Heart right ventricle (tissue), 16 donors: Measurements from ENCODE around the gene PKNOX2. TPM values are rescaled to one million over a fixed set of nuclear protein-coding genes. Genes with fewer than 3 reads are reported as not detected.
A peak's percentile ranks its signal among the peaks of the same experiment; 100 is the strongest.

Experiments
- ATAC-seq, 8 donors: fragments of 200-7000 bp; cut with Tn5 transposase; one replicate each; pipeline ENCODE4 v1.9.1; 2020; ENCODE audit warnings: mild to moderate bottlenecking in 8 of 8, moderate library complexity in 8 of 8, moderate number of reproducible peaks in 1 of 8
- DNase-seq, 2 donors: peaks; one replicate each; pipeline ENCODE4 v3.0.0-alpha.2; 2020
- H3K27ac ChIP-seq, 10 donors: fragments of 200-600 bp; sonication (generic) in 2 of 10; one replicate each; pipeline versions ENCODE4 v1.5.0 to v1.8.0; 2020 to 2022; ENCODE audit warnings: mild to moderate bottlenecking in 3 of 10
- H3K27me3 ChIP-seq, 7 donors: fragments of 200-600 bp; one replicate each; pipeline ENCODE4 v1.8.0; 2021 to 2022; ENCODE audit warnings: mild to moderate bottlenecking in 2 of 7
- H3K36me3 ChIP-seq, 9 donors: fragments of 200-600 bp; sonication (generic) in 1 of 9; one replicate each; pipeline versions ENCODE4 v1.5.0 to v1.8.0; 2020 to 2022; ENCODE audit warnings: mild to moderate bottlenecking in 2 of 9
- H3K4me1 ChIP-seq, 9 donors: fragments of 200-600 bp; sonication (generic) in 1 of 9; one replicate each; pipeline versions ENCODE4 v1.5.0 to v1.8.0; 2020 to 2022; ENCODE audit warnings: mild to moderate bottlenecking in 4 of 9
- H3K4me3 ChIP-seq, 10 donors: fragments of 200-600 bp; sonication (generic) in 2 of 10; one replicate each; pipeline versions ENCODE4 v1.5.0 to v1.8.0; 2020 to 2022; ENCODE audit warnings: mild to moderate bottlenecking in 7 of 10, moderate library complexity in 2 of 10
- H3K9me3 ChIP-seq, 11 donors: fragments of 200-600 bp in 10 of 11; sonication (generic) in 2 of 11; one replicate each; pipeline versions ENCODE4 v1.5.0 to v1.8.0; 2013 to 2022; ENCODE audit warnings: mild to moderate bottlenecking in 2 of 11, control low read depth in 1 of 11, moderate library complexity in 1 of 11
- CTCF ChIP-seq, 9 donors: fragments of 200-600 bp; sonication (generic) in 2 of 9; IDR thresholded peaks; one replicate each; pipeline versions ENCODE4 v1.5.0 to v1.8.0; 2021 to 2022; ENCODE audit warnings: antibody characterized with exemption in 9 of 9, mild to moderate bottlenecking in 5 of 9, moderate library complexity in 1 of 9
- WGBS, 2 donors: extraction: QIAGEN DNeasy Blood & Tissue Kit; methylation state at CpG; one replicate each; pipeline ENCODE4 v1.1.7; 2013; ENCODE audit warnings: inconsistent platforms in 1 of 2; 5-methylcytosine and 5-hydroxymethylcytosine counted together
- intact Hi-C, 10 donors: fragments of 100-400 bp; cut with DNase I; formaldehyde crosslinking; loops; one replicate each; pipeline versions ENCODE4 v1.11.1 to v1.14.2; 2022
- polyA plus RNA-seq, 2 donors: library from polyadenylated mRNA; stranded (reverse); fragments of 200-250 nt; gene quantifications; one replicate each; pipeline ENCODE4 v1.2.3, GENCODE V29; 2013
- total RNA-seq, 10 donors: library from RNA; stranded (reverse); fragmentation: NEBNext Ultra II Directional in 3 of 10; extraction: Animal tissue kit (Norgen Biotek cat#: 25700) in 3 of 10; gene quantifications; one replicate each; pipeline versions ENCODE4 v1.2.1 to v1.2.4, GENCODE V29; 2021 to 2023
- donor health status: Arrhythmogenic right ventricular cardiomyopathy.
- donor health status: ischemic (EF 13 %, LVEDD 7.1; RV severe dilation, severe dysfunction).
- donor health status: healthy with polysubstance abuse.
- donor health status: DM: no; HTN: yes; CAD: no.
- donor health status: DM: no; HTN: no; CAD: no.
- donor health status: ischemic (EF 25% LVEDD 6.9; RV normal size, moderate dysfunction).
- donor health status: ischemic (EF 25% LVEDD 5.7; RV mildly dilated, moderate dysfunction).
- donor health status: healthy.
- donor health status: DM: yes; HTN: yes; CAD: no.
- donor health status: Ischemic cardiomyopathy.
- donor health status: ischemic (EF 35%, LVEDD 5.7; RV mildly dilated, moderate dysfunction).
- donor health status: nonischemic (EF 11% LVEDD 7.7; RV severe dilation, severe dysfunction).
- donor health status: DM: yes; HTN: yes; CAD: no.
- donor health status: PGD.
- donor health status: ischemic (EF 29% LVEDD 5.4; RV normal size, mild dysfunction).
- donor health status: nonischemic (EF 23%, LVEDD 6.1; RV moderate dilation, normal function).

Gene PKNOX2
- total and polyA plus RNA-seq, 12 donors, result 2.5 to 5.8 (median 4.5) TPM

DNA sequence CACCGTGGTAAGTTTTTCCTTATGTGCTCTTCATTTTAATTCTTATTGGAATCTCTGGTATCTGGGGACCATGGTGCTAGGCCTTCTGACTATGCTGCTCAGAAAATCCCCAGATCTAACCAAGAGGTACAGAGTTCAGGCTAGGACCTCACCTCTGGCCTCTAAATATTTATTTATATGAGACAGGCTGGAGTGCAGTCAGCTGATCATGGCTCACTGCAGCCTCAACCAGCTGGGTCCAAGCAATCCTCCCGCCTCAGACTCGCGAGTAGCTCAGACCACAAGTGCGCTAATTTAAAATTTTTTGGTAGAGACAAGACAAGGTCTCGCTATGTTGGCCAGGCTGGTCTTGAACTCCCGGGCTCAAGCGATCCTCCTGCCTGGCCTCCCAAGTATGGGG lies 38.4 kb downstream of the PKNOX2 start:
- no peak overlapping the region for H3K4me3 ChIP-seq
- 96 to 97% methylated on average over 8 of the region's 8 CpGs for WGBS, 2 donors
- H3K9me3 ChIP-seq, result no peaks in the 10 kb centered on the region
- H3K4me1 ChIP-seq, result peaks cover 0 to 19% (median 0%) of the 10 kb centered on the region in 9 donors
- DNase-seq (no peak), ATAC-seq (no peak)
- TF ChIP-seq CTCF (IDR thresholded peaks at IDR 0.05), result no peak
- H3K36me3 ChIP-seq, result no peaks in the 10 kb centered on the region
- no peaks in the 10 kb centered on the region for H3K27me3 ChIP-seq
- no peak overlapping the region for H3K27ac ChIP-seq
- intact Hi-C loops, result no loop called here

DNA sequence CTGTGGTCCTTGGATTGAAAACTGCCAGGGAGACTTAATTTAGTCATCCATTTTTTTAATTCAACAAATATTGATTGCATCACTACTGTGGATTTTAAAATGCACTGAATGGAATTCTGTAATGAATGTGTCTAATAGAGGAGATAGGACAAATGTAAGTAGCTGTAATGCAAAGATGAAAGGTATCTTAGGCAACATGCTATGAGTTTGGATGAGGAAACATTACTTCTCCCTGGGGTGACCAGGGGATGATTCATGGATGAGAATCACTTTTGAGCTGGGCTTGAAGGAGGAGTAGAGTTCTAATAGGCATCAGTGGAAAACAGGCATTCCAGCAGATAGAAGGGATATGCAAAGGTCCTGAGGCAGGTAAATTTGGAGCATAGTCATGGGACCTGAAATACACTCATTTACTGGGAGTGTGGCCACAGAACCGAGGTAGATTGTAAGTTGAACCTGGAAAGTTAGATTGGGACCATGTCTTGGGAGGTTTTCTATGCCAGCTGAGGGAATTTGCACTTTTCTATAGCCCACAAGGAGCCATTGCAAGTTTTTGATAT lies 43.4 kb downstream of the PKNOX2 start:
- 0% methylated on average over 1 of the region's 1 CpG for WGBS, 2 donors
- H3K4me1 ChIP-seq, result peaks cover 0 to 14% (median 0%) of the 10 kb centered on the region in 9 donors

GRCh38 chr11:125210066-125210465 lies 45.5 kb downstream of the PKNOX2 start:
- DNase-seq (no peak), ATAC-seq (no peak)
- TF ChIP-seq CTCF (IDR thresholded peaks at IDR 0.05), result no peak
- 86 to 88% methylated on average over 3 of the region's 3 CpGs for WGBS, 2 donors
- no peaks in the 10 kb centered on the region for H3K36me3 ChIP-seq
- H3K27ac ChIP-seq, result no peak overlapping the region
- intact Hi-C loops, result loop anchor here in 2 of 10 donors (5.0 kb wide), 1 partner anchor 38 kb away; no protein-coding TSS in a partner anchor
- H3K4me1 ChIP-seq, result peaks cover 0 to 28% (median 15%) of the 10 kb centered on the region in 9 donors
- no peaks in the 10 kb centered on the region for H3K9me3 ChIP-seq
- H3K27me3 ChIP-seq, result no peaks in the 10 kb centered on the region
- no peak overlapping the region for H3K4me3 ChIP-seq

More for the DNA sequence above, 43.4 kb downstream of the PKNOX2 start:
- intact Hi-C loops, result no loop called here
- no peak for TF ChIP-seq CTCF (IDR thresholded peaks at IDR 0.05)
- no peaks in the 10 kb centered on the region for H3K27me3 ChIP-seq
- H3K9me3 ChIP-seq, result no peaks in the 10 kb centered on the region
- H3K27ac ChIP-seq, result no peak overlapping the region
- H3K4me3 ChIP-seq, result no peak overlapping the region
- peak in 1 of 8 donors; percentile 42 for ATAC-seq
- no peak for DNase-seq
- no peaks in the 10 kb centered on the region for H3K36me3 ChIP-seq

- no peaks in the 10 kb centered on the region for H3K27me3 ChIP-seq
- no peaks in the 10 kb centered on the region for H3K36me3 ChIP-seq
- H3K9me3 ChIP-seq, result no peaks in the 10 kb centered on the region
- WGBS, 2 donors, result 52 to 66% methylated on average over 5 of the region's 5 CpGs
- ATAC-seq, result no peak
- no peak overlapping the region for H3K27ac ChIP-seq
- DNase-seq, result no peak
- TF ChIP-seq CTCF (IDR thresholded peaks at IDR 0.05), result no peak
- intact Hi-C loops, result loop anchor here in 2 of 10 donors (5.0 kb wide), 1 partner anchor 39 kb away; no protein-coding TSS in a partner anchor
- no peak overlapping the region for H3K4me3 ChIP-seq
- H3K4me1 ChIP-seq, result peaks cover 0 to 41% (median 27%) of the 10 kb centered on the region in 9 donors
Measured at GRCh38 chr11:125211191-125211947, 46.8 kb downstream of the PKNOX2 start.
